GOT3 (cell line): Measurements from ENCODE around the gene GNAL.
"Not testable (repeated sequence)": the region's sequence is repeated elsewhere in the genome, so short reads cannot be mapped to it uniquely, and the experiment has no call there.

Source experiments
- DNase-seq: peaks from one replicate; lab custom pipeline; 2025; ENCODE audit warnings: mixed read lengths; lab: John Stamatoyannopoulos, UW

The GNAL gene

GRCh38 chr18:11874676-11875075 is 185.6 kb downstream of the GNAL start:
- no peak for DNase-seq

- no peak for DNase-seq
These were observed 188.6 kb downstream of the GNAL start for GRCh38 chr18:11877497-11878135.

- no peak for DNase-seq
These were observed 191.7 kb downstream of the GNAL start for GRCh38 chr18:11880586-11881304.

GRCh38 chr18:11882636-11883035 is 193.6 kb downstream of the GNAL start:
- DNase-seq = no peak

GRCh38 chr18:11883153-11883552 is 194.1 kb downstream of the GNAL start:
- DNase-seq = no peak

GRCh38 chr18:11884396-11885030 is 195.4 kb downstream of the GNAL start:
- DNase-seq = no peak

- DNase-seq = no peak
These were observed 196.3 kb downstream of the GNAL start for GRCh38 chr18:11885278-11885947.

- DNase-seq = no peak
These were observed 197.6 kb downstream of the GNAL start for GRCh38 chr18:11886577-11887110.

- no peak for DNase-seq
These were observed 198.5 kb downstream of the GNAL start for GRCh38 chr18:11887328-11888128.

- DNase-seq = no peak
These were observed 199.7 kb downstream of the GNAL start for GRCh38 chr18:11888726-11889125.

- no peak for DNase-seq
These were observed 200.2 kb downstream of the GNAL start for GRCh38 chr18:11889284-11889683.

- DNase-seq = no peak
These were observed 202.7 kb downstream of the GNAL start for GRCh38 chr18:11891737-11892136.

- not testable (repeated sequence) for DNase-seq
These were observed 203.4 kb downstream of the GNAL start for GRCh38 chr18:11892438-11892837.

- no peak for DNase-seq
These were observed 208.7 kb downstream of the GNAL start for GRCh38 chr18:11897781-11898180.

- DNase-seq = no peak
These were observed 210.0 kb downstream of the GNAL start for GRCh38 chr18:11899063-11899462.

- DNase-seq = no peak
These were observed 212.9 kb downstream of the GNAL start for GRCh38 chr18:11901826-11902438.

GRCh38 chr18:11902522-11903292 is 213.6 kb downstream of the GNAL start:
- no peak for DNase-seq

GRCh38 chr18:11905613-11906012 is 216.5 kb downstream of the GNAL start:
- no peak for DNase-seq

GRCh38 chr18:11906176-11906575 is 217.1 kb downstream of the GNAL start:
- DNase-seq = no peak
